HG02852 (cell line): Measurements from ENCODE around the gene TUBA3D.
"Not testable (repeated sequence)": the region's sequence is repeated elsewhere in the genome, so short reads cannot be mapped to it uniquely, and the experiment has no call there.

Experiments
- ATAC-seq: cut with Tn5 transposase; IDR thresholded peaks from one replicate; pipeline ENCODE4 v1.9.1; 2021; ENCODE audit warnings: mild to moderate bottlenecking, moderate library complexity; ENCODE audit not compliant: unreplicated experiment

TUBA3D gene

GRCh38 chr2:131530626-131531344, 54.9 kb downstream of the TUBA3D start:
- not testable (repeated sequence) for ATAC-seq

- ATAC-seq = not testable (repeated sequence)
These were observed 55.7 kb downstream of the TUBA3D start for GRCh38 chr2:131531547-131532185.
